HG02852 (cell line): ENCODE results near the gene TPTE.
"Not testable (repeated sequence)": the region's sequence is repeated elsewhere in the genome, so short reads cannot be mapped to it uniquely, and the experiment has no call there.

Source experiments
- ATAC-seq: cut with Tn5 transposase; IDR thresholded peaks from one replicate; pipeline ENCODE4 v1.9.1; 2021; ENCODE audit warnings: mild to moderate bottlenecking, moderate library complexity; ENCODE audit not compliant: unreplicated experiment

Gene TPTE

DNA sequence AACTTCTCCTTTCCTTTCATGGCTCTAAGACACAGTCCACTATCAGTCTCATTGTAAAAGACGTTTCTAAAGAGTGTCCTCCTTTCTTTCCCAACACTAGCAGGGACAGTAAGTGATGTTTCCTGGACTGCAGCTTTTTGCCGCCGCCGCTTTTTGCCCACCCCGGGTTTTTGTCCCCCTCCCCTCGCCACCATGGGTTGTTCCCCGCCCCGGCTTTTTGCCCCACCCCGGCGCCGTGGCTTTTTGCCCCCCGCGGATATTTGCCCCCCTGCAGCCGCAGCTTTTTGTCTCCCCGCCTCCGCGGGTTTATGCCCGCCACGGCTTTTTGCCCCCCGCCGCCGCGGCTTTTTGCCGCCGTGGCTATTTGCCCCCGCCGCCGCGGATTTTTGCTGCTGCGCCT, 95.2 kb downstream of the TPTE start:
- no peak for ATAC-seq

DNA sequence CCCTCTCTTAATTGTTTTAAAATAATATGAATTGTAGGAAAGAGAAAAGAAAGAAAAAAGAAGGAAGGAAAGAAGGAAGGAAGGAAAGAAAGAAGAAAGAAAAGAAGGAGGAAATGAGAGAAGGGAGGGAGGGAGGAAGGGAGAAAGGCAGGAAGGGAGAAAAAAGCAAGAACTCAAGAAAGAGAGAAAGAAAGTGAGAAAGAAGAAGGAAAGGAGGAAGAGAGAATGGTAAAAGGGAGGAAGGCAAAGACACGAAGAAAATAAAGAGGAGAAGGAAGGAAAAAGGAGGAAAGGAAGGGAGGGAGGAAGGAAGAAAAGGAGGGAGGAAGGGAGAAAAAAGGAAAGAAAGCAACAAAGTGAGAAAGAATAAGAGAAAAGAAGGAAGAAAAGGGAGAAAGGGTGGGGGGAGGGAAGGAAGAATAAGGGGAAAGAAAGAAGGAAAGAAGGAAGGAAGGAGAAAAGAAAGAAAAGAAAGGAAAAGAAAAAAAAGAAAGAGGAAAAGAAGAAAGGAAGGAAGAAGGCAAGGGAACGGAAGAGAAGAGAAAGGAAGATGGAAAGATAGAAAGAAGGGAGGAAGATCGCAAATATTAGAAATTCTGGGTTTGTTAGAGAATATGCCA, 95.9 kb downstream of the TPTE start:
- not testable (repeated sequence) for ATAC-seq

DNA sequence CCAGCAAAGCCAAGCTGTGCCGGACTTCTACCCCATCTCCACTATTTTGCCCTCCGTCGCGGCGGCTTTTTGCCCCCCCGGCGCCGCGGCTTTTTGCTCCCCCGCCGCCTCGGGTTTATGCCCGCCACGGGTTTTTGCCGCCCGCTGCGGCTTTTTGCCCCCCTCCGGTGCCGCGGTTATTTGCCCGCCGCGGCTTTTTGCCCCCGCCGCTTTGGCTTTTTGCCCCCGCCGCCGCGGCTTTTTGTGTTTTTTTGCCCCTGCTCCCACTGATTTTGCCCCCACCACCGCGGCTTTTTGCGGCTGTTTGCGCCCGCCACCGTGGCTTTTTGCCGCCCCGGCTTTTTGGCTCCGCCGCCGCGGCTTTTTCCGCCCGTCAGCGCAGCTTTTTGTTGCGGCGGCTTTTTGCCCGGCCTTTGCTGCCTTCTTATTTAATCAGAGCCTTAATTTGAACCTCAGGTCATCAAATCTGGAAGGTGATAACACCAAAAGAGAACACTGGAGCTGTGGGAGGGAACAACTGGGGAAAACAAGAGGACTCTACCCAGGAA, 106.0 kb downstream of the TPTE start:
- ATAC-seq, result no peak

DNA sequence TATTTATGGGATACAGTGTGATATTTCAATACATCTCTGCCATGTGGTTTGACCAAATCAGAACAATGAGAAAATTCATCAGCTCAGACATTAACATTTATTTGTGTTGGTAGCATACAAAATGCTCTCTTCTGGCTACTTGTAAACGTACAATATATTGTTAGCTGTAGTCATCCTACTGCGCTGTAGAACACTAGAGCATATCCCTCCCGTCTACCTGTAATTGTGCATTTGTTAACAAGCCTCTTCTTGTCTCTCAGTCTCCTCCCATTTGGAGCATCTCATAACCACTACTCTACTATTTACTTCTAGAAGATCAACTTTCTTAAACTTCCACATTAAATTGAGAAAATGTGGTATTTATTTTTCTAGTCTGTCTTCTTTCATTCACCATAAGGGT, 107.9 kb downstream of the TPTE start:
- ATAC-seq, result not testable (repeated sequence)

DNA sequence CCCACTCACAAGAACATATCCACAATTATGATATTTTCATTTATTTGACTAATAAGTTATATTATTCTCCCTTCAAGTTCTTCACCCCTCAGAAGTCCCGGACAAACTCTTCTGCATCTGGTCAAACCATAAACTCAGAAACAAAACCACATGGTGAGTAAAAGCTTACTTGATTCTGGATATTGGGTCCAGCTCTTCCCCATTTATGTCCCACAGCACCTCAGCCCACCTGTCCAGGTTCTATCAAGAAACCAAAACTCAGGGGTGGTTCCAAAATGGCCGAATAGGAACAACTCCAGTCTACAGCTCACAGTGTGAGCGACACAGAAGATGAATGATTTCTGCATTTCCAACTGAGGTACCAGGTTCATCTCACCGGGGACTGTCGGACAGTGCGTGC, 109.4 kb downstream of the TPTE start:
- ATAC-seq, result not testable (repeated sequence)

DNA sequence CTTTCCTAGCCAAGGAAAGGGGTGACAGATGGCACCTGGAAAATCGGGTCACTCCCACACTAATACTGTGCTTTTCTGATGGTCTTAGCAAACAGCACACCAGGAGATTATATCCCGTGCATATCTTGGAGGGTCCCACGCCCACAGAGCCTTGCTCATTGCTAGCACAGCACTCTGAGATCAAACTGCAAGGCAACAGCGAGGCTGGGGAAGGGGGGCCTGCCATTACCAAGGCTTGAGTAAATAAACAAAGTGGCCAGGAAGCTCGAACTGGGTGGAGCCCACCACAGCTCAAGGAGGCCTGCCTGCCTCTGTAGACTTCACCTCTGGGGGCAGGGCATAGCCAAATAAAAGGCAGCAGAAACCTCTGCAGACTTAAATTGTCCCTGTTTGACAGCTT, 109.9 kb downstream of the TPTE start:
- ATAC-seq, result not testable (repeated sequence)

DNA sequence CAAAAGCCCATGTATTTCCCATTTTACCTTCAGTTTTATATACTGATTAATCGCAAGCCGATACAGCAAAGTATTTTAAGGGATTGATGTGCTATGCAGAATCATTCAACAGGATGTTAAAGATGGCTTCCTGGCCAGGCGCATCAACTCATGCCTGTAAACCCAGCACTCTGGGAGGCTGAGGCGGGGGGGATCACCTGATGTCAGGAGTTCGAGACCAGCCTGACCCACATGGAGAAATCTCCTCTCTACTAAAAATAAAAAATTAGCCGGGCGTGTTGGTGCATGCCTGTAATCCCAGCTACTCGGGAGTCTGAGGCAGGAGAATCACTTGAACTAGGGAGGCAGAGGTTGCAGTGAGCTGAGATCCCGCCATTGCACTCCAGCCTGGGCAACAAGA, 116.8 kb downstream of the TPTE start:
- not testable (repeated sequence) for ATAC-seq

DNA sequence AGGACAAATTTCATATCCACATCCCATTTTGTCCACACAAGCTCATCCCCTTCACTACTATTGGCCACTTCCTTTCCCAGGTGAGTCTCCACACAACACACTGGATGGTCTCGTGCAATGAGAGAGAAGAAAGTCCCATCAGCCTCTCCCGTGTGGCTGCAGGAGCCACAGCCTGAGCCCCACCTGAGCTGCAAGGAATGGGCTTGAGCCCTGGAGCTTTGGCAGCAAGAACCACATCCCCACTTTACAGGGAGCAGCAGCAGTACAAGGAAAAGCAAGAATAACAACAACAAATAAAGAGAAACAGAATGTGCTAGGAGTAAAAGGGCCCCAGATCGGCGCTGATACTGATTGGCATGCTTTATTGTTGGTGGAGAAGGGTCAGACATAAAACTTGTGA, 117.7 kb downstream of the TPTE start:
- ATAC-seq, result no peak

DNA sequence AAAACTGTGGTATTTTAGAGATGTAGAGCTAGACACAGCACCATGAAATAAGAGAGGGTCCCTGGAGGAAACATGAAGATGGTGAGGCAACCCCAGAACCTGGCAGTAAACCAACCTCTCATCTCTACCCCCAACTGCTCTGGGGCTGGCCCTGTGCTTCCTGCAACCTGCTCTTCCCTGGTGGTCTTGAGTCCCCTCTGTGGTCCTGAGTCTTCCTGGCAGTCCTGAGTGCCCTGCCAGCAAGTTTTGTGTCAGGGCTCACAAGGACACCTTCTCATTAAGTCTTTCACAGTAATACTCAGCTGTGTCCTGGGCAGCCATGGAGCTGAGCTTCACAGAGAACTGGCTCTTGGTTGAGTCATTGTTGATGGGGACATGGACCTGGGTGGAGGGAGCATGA, 118.4 kb downstream of the TPTE start:
- not testable (repeated sequence) for ATAC-seq

DNA sequence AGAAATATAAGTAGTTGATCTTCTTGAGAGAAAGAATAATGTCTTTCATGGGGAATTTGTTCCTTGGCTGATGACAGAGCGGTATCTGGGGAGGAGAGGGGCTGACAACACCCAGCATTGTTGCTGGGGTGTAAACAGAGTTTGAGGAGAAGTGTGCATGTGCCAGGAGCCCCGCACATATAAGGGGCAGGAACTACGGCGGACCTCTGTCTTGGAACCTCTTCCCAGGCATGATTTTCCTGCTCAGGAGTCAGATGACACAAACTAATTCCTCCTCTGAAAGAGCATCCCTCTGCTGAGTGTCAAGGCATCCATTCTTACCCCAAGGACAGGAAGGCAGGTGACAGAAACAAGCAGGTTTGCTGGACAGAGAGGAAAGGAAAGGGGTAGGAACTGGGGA, 119.1 kb downstream of the TPTE start:
- ATAC-seq, result no peak

DNA sequence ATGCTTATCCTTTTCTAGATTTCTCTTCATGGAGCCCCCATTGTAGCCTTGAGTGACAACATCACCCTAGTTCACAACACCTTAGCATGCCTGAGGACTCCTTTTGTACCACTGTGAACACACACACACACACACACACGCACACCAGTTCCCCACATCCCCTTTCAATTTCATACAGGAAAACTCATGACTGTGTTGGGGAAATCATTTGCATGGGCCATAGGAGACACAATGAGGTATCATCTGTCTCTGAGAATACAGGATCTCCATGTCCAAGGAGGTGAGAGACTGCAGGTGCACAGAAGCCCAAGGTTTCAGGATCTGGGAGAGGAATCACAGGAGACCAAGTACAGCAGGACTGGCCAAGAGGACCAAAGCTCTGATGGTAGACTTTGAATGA, 119.7 kb downstream of the TPTE start:
- no peak for ATAC-seq

DNA sequence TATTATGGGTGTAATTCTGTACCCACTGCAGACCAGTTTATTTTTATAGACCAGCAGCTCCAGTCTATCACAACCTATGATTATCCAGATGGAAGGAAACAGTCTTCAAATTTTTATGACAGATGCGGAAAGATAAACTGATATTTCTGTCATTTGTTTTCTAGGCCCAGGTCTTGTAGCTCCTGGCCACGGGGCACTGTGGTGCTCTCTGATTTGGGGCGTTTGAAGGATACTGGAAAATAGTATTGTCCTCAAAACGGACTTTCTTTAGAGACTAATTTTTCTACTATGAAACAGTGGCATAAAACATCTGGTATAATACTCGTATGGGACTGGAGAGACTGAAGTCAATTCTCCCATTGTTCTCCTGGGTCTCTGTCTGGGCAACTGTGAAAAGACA, 124.3 kb downstream of the TPTE start:
- not testable (repeated sequence) for ATAC-seq

DNA sequence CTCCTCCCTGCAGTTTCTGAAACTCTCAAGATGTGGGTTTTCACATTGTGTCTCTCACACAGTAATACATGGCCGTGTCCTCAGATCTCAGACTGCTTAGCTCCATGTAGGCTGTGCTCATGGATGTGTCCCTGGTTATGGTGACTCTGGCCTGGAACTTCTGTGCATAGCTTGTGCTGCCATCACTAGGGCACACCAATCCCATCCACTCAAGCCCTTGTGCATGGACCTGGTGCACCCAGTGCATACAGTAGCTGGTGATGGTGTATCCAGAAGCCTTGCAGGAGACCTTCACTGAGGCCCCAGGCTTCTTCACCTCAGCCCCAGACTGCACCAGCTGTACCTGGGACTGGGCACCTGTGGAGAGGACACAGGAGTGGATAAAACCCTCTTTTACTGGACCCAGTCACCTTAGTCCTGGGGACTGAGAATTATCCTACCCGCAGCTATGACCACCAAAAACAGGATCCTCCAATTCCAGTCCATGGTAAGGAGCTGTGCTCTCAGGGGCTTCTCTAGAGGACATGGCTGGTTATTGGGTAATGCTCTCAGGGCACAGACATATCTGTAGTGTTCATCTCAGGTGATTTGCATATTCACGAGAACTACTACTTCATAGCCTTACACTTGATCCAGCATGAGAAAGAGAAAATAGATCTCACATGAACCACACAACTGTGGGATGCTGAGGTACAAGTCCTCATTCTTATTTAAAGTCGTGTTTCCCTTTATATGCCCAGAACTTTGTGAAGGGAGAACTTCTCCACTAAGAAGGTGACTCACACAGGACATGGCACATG, 128.2 kb downstream of the TPTE start:
- ATAC-seq, result not testable (repeated sequence)

DNA sequence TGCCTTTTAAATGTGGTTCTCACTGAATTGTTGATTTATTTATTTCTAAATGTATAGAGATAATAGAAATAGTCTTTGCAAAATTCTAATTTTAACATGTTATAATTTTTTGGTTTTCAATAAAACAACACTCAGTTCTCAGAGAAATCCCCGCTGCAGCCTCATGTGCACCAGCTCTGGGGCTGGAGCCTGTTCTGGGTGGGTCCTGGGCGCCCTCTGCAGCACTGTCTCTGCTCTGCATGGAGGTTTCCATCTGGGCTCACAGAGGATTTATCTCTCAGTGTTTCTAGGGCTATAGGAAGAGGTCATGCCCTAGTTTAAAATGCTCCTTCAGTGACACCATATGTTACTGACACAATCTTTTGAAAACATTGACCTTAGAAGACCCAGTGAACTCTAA, 128.9 kb downstream of the TPTE start:
- ATAC-seq, result not testable (repeated sequence)
